HG02642 (cell line): ENCODE results near the gene VPS13D.

Experiments used
- ATAC-seq: cut with Tn5 transposase; IDR thresholded peaks from one replicate; pipeline ENCODE4 v1.9.1; 2021; ENCODE audit warnings: mild to moderate bottlenecking; ENCODE audit not compliant: unreplicated experiment, poor library complexity

The VPS13D gene

DNA sequence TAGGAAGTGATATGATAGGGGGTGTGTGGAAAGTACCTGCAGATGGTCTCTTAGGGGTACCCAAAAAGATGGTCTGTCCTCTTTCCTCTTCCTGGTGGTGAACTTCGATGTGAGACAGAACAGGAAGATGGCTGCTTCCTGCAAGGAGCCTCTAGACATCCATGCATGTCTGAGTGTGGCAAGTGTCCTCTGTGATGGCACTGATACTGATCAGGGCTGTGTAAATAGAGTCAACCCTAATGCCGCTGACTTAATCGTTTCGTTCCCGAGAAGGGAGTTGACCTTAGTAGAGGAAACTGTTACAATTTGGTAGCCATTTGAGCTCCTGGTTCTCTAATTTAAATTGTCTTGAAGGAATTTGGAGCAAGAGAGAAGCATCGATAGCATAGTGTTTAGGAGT, 168.6 kb downstream of the VPS13D start:
- ATAC-seq: no peak

DNA sequence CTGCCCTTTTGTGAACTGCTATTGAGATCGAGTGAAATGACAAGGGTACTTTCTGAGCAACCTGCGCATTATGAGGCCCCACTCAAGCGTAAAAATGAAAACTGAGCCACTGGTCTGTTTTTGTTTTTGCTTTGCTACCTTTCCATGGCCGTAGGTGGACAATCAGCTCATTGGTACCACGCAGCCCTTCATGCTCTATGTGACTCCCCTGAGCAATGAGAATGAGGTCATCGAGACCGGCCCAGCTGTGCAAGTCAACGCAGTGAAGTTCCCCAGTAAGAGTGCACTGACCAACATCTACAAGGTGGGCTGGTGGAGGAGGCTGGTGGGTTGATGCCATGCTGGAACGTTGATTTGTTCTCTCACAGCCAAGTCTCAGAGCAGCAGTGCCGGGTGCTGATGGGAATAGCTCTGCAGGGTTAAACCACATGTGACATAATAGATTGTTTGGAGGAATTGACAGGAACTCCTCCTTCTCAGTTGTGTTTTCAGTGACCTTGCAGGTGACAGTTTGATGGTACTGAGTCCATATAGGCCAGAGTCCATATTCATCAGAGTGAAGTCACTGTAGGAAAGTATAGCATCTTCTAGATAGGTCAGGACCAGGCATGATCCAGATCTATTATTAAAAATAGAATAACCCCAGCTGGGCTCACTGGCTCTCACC, 170.3 kb downstream of the VPS13D start:
- no peak for ATAC-seq

- no peak for ATAC-seq
Measured at GRCh38 chr1:12402159-12402673, 172.4 kb downstream of the VPS13D start.

GRCh38 chr1:12402842-12403241, 173.0 kb downstream of the VPS13D start:
- no peak for ATAC-seq

DNA sequence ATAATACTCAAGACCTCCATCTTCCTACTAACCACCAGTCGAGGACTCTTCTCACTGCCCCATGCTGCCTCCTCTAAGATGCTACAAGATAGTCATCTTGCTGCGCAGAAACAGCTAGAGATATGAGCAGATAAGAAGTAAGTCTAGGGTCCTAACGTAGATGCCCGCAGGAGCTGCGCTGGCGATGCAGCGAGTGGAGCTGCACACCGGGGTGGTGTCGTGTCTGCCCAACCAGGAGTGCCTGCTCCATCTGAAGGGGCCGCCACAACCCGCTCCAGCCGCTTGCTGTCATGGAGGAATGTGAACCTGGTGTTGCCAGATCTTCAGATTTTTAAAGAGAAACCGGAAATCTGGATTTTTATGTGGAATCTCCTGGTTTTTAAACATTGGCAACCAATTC, 175.1 kb downstream of the VPS13D start:
- ATAC-seq: no peak

DNA sequence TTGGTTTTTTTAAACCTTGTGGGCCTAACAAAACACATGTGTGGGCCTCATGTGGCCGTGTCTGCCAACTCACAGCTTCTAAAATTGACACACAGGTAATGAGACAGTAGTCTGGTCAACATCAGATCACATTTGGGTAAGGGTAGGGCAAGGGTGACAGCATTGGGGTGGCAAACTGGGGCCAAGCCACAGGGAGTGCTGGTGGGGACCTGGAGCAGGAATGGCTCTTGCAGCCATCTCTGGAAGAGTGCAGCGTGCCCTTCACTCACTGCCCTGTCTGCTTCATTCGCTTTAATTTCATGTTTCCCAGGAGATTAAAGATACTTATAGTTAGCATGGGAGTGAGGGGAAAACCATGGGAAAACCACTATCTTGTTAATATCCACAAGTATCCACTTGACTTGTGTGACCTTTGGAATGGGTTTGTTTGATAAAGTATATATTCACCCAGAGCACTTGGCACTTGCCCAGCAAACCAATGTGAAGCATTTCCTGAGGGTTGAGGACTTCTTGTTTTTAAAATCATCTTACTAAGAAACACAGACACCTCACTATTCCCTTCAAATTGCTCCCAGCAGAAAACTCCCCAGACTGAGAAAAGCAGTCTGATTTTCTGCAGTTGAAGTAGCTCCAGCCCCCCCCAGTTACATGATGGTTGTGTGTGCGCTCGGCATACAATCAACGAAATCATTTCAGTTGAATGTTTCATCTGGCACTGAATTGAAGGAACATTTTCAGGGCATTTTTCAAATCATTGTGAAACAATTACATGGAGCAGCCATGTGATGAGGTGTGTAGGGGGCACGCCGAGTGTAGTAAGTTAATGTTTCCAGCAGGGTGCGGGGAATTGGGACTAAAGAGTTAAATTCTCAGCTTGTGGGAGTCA, 175.7 kb downstream of the VPS13D start:
- ATAC-seq: no peak

DNA sequence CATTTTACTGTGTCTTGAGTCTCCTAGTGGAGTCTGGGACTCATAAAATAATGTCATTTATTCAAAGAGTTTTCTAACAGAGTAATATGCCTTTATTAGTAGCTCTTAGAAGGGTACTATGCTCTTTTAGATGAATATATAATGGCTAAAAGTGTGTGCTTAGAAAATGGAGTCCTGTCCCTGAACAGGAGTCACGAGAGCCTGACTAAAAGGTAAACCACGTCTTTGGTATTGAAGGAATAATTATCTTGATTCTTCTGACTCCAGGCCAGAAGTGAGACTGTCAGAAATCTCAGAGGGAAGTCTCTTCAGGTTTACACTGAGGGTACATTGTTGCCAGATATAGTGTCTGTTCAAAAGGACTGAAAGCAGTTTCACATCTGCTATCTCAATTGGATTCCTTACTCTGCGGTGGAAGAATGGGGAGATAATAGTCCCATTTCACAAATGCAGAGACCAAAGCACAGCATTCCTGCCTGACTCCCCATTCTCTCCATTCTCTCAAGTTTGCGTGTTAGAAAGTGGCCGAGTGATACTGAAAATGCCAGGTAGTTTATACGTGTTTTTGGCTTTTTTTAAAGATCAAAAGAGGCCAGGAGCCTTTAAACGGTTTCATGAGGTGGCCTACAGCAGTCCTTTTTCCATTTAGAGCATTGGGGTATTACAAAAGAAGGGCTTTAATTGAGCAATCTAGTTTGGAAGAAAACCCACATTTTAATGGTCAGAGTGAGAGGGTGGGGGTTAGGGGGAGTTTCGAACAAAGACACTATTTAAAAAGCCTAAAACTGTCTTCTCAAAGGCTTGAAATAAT, 176.6 kb downstream of the VPS13D start:
- ATAC-seq: no peak

DNA sequence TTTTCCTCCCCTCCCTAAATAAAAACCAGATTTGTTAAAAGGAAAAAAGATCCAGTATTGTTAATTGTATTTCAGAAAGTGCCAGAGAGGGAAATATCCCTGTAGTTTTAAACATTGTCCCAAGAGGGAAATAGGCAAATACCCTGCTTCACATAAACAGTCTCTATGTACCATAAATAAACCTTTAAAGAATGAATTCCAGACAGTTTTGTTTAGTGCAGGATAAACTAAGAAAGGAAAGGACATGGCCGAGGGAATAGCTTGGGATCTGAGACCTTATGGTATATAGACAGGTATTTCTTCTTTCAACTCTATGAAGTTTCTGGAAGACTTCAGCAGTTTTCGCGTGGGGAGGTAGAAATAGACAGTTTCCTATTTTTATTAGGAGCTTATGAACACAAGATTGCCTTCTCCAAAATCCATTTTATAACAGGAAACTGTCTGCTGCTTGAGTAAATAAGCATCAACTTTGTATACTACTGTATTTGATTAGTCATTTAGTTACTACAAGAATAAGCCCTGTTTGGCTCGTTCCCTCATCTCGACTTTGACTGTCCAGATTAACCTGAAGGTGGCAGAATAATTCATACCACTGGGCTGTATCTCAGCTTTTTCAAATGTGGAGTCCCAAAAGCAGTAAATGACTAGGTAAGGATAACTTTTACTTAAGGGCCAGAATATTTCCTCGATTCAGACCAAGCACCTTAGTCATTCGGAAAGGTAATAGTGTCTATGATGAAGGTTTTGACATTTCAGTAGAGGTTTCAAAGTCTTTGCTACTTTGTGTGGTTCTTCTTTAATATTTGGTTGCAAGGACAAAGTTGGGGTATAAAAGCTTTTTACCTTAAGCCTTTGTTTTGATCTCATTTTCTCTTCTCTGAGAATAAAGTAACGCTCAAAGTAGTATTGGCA, 177.5 kb downstream of the VPS13D start:
- ATAC-seq: no peak

DNA sequence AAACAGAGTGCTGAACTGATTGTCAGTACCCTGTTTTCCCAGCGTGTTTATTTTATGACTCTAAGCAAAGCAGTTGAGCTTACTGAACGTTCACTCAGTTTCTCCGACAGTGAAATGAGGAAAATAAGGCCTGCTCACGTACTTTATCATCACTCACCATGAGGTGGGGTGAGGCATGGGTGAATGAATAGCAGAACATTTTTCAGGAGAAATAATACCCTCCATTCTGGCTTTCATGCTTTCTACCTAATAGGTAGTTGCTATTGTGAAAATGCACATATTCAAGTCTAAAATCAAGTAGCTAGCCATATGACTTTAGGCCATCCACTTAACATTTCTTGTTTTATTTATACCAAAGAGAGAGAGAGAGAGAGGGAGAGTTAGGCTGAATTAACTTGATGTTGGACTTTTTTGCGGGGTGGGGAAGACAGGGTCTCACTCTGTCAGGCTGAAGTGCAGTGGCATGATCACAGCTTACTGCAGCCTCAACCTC, 178.2 kb downstream of the VPS13D start:
- ATAC-seq: no peak

DNA sequence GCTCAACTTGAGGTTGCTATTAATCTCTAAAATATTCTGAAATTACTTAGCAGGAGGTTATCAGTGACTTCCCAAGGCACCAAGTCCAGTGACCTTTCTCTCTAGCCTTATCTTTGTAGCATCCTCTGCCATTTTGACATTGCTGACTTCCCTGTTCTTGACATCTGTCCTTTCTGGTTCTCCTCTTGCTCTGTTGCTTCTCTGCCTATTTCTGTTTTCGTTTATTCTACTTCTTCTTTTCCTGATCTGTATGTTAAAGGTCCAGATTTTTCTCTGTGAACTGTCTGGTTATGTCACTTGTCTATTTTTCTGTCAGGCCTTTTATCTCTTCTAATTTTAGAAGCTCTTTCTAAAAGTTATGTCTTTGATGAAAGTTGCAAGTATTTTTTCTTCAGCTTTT, 178.8 kb downstream of the VPS13D start:
- ATAC-seq: no peak

GRCh38 chr1:12409681-12410080, 179.9 kb downstream of the VPS13D start:
- ATAC-seq: no peak

- no peak for ATAC-seq
Measured at GRCh38 chr1:12410351-12410750, 180.5 kb downstream of the VPS13D start.

GRCh38 chr1:12411098-12411497, 181.3 kb downstream of the VPS13D start:
- ATAC-seq: no peak

GRCh38 chr1:12411747-12412146, 181.9 kb downstream of the VPS13D start:
- ATAC-seq: no peak

GRCh38 chr1:12412439-12412838, 182.6 kb downstream of the VPS13D start:
- ATAC-seq: no peak

GRCh38 chr1:12413664-12414410, 184.0 kb downstream of the VPS13D start:
- no peak for ATAC-seq

DNA sequence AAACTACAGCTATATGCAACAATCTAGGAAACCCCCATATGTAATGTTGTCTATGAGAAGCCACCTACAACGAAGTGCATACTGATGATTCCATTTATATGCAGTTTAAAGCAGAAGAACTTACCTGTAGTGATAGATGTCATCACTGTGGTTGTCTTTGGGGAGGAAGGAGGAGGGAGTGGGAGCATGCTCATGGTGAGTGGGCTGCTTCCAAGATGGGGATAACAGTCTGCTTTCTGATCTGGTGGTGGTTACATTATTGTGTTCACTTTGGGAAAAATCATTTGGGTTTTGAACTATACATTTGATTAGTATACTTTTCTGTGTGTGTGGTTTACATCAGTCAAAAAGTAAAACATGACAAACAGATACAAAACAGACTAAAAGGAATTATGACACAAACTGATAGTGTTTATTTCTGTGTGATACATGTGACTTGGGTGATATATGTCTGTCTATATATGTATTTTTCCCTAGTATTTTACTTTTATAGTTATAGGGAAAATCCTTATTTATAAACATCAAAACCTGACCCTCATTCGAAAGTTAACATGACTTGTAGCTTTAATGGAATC, 184.7 kb downstream of the VPS13D start:
- no peak for ATAC-seq

- no peak for ATAC-seq
Measured at GRCh38 chr1:12415038-12415466, 185.2 kb downstream of the VPS13D start.
